ENCODE measurements around the gene DNAH10. TPM values are rescaled to one million over a fixed set of nuclear protein-coding genes. Genes with fewer than 3 reads are reported as not detected.
A peak's percentile ranks its signal among the peaks of the same experiment; 100 is the strongest.

Gene DNAH10
- total RNA-seq, 1 donor from 2014 or later, result 0.51 TPM

DNA sequence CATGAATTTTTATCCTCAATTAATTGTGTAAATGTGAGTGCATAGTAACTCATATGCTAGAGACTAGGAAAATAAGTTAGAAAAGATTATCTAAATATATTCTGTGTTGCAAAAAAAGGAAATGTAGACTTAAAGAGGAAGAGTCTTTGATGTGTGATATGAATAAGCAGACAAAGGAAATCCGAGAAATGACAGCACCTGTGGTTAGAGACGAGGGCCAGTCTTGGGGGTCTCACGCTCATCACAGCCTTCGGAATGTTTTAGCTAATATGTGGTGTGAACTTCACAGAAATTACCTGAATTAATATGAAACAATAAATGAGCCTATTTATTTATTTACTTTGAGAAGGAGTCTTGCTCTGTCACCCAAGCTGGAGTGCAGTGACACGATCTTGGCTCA lies 38.3 kb upstream of the DNAH10 start:
- TF ChIP-seq, protein P1, sequence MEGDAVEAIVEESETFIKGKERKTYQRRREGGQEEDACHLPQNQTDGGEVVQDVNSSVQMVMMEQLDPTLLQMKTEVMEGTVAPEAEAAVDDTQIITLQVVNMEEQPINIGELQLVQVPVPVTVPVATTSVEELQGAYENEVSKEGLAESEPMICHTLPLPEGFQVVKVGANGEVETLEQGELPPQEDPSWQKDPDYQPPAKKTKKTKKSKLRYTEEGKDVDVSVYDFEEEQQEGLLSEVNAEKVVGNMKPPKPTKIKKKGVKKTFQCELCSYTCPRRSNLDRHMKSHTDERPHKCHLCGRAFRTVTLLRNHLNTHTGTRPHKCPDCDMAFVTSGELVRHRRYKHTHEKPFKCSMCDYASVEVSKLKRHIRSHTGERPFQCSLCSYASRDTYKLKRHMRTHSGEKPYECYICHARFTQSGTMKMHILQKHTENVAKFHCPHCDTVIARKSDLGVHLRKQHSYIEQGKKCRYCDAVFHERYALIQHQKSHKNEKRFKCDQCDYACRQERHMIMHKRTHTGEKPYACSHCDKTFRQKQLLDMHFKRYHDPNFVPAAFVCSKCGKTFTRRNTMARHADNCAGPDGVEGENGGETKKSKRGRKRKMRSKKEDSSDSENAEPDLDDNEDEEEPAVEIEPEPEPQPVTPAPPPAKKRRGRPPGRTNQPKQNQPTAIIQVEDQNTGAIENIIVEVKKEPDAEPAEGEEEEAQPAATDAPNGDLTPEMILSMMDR (IDR thresholded peaks at IDR 0.05), result no peak
- H3K4me1 Mint-ChIP-seq, result peaks cover 20% of the 10 kb centered on the region
- H3K36me3 Mint-ChIP-seq (ENCODE audit: low read depth), result peaks cover 70% of the 10 kb centered on the region
- ChIA-PET CTCF (interaction anchor here (0.9 kb wide), 1 partner anchor 12 kb away, joined by 3 read pairs; no protein-coding TSS in a partner anchor), POLR2A (interaction anchor here (1.1 to 4.1 kb wide), 3 partner anchors 11 to 52 kb away, joined by 3 to 41 read pairs (median 3); partner anchors contain the start of genes ATP6V0A2 and TCTN2)
- H3K27me3 Mint-ChIP-seq, result no peaks in the 10 kb centered on the region
- intact Hi-C loops (cut with micrococcal nuclease), result loop anchor here (1.0 kb wide), 1 partner anchor 11 kb away; the partner anchor contains the start of gene ATP6V0A2
- ATAC-seq (ENCODE audit: low read depth) (peak; percentile 76), DNase-seq (no peak)
- H3K9me3 Mint-ChIP-seq, result no peaks in the 10 kb centered on the region
- H3K4me3 Mint-ChIP-seq, result peak overlapping the region; percentile 24
- peak overlapping the region; percentile 74 for H3K27ac Mint-ChIP-seq

DNA sequence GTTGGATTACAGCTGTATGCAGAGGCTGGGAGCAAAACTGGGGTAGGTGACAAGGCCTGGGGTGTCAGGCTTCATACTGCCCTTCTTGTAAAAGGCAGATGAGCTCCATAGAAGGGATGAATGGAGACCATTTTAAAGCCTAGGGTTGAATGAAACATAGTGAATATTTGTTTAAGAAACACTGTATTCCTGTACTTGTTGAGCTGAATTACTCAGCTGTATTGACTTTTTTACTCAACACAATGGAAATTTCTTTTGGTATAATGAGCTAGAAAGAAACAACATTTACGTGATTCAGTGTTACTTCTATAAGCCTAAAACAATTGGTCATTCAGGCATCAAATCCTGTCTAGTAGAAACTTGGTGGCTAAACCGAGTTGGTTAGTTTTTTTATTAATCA lies 35.9 kb upstream of the DNAH10 start:
- POLR2A ChIA-PET, result interaction anchor here (1.5 to 4.1 kb wide), 2 partner anchors 13 to 35 kb away, joined by 3 to 41 read pairs; partner anchors contain the start of gene ATP6V0A2
- CTCF ChIA-PET, result no interaction called here
- no peak for ATAC-seq (ENCODE audit: low read depth)

DNA sequence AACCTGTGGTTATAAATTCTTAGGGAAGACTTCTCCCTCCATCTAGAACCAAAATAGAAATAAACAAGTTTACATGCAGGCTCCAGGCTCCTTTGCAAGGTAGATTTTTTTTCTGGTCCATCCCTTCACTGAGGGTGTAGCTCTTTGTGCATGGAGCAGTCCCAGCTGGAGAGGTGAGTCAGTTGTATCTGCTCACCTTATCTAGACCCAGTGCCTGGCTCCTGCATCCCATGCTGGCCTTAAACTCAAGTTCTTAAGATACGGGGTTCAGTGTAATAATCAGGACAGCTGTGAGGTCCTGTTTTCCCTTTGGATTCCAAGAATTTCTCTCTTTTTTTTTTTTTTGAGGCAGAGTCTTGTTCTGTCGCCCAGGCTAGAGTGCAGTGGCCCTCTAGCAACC lies 35.1 kb upstream of the DNAH10 start:
- Mint-ChIP-seq H3K9me3 (no peaks in the 10 kb centered on the region), H3K4me3 (no peak overlapping the region), H3K27ac (no peak overlapping the region), H3K36me3 (ENCODE audit: low read depth) (peaks cover 74% of the 10 kb centered on the region), H3K27me3 (no peaks in the 10 kb centered on the region), H3K4me1 (peaks cover 18% of the 10 kb centered on the region)
- TF ChIP-seq, protein P1 (IDR thresholded peaks at IDR 0.05), result no peak
- ATAC-seq (ENCODE audit: low read depth), result no peak
- intact Hi-C loops (cut with micrococcal nuclease), result no loop called here
- POLR2A ChIA-PET, result no interaction called here
- DNase-seq, result no peak
- CTCF ChIA-PET, result no interaction called here

More for the DNA sequence above, 35.9 kb upstream of the DNAH10 start:
- Mint-ChIP-seq H3K9me3 (no peaks in the 10 kb centered on the region), H3K4me1 (peaks cover 18% of the 10 kb centered on the region), H3K27me3 (no peaks in the 10 kb centered on the region), H3K27ac (no peak overlapping the region), H3K4me3 (no peak overlapping the region), H3K36me3 (ENCODE audit: low read depth) (peaks cover 73% of the 10 kb centered on the region)
- no peak for DNase-seq
- TF ChIP-seq, protein P1 (IDR thresholded peaks at IDR 0.05), result no peak
- intact Hi-C loops (cut with micrococcal nuclease), result no loop called here

DNA sequence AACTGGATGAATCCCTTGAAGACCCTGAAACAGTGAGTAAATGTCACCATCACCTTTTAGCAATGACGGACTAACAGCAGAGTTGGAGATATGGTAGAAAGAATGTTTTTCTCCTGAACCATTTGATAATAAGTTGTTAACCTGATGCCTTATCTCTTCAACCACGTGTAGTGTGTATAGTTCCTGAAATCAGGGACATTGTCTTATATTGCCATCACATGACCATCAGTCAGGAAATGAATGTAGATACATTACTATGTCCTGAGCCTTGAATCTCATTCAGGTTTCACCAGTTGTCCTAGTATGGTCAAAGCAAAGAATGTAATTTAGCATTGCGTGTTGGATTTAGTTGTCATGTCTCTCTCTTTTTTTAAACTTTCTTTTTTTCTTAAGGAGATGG lies 34.2 kb upstream of the DNAH10 start:
- no peak for DNase-seq
- no peak for ATAC-seq (ENCODE audit: low read depth)
- TF ChIP-seq, protein P1 (IDR thresholded peaks at IDR 0.05), result no peak
- no peaks in the 10 kb centered on the region for H3K27me3 Mint-ChIP-seq
- H3K4me3 Mint-ChIP-seq, result no peak overlapping the region
- intact Hi-C loops (cut with micrococcal nuclease), result no loop called here
- no peaks in the 10 kb centered on the region for H3K9me3 Mint-ChIP-seq
- peaks cover 77% of the 10 kb centered on the region for H3K36me3 Mint-ChIP-seq (ENCODE audit: low read depth)
- no peak overlapping the region for H3K27ac Mint-ChIP-seq
- CTCF ChIA-PET, result no interaction called here
- POLR2A ChIA-PET, result no interaction called here
- H3K4me1 Mint-ChIP-seq, result peaks cover 15% of the 10 kb centered on the region

DNA sequence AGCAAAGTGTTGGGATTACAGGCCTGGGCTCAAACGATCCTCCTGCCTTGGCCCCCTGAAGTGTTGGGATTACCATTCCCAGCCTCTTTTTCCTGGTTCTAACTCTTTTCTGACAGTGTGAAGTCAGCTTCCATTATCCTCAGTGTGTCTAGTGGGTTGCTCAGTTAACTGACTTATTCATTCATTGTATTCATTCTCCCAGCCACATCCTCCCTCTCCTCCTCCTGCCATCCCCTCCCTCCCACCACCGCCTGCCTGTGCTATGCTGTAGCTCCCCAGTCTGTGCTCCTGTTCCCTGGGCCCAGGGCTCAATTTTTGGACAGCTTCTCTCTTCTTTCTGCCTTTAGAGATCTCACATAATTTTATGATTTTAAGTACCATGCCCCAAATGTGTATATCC lies 30.5 kb upstream of the DNAH10 start:
- intact Hi-C loops (cut with micrococcal nuclease), result no loop called here
- no peak for ATAC-seq (ENCODE audit: low read depth)
- Mint-ChIP-seq H3K27ac (no peak overlapping the region), H3K4me1 (peaks cover 3% of the 10 kb centered on the region), H3K36me3 (ENCODE audit: low read depth) (peaks cover 92% of the 10 kb centered on the region), H3K9me3 (no peaks in the 10 kb centered on the region), H3K4me3 (no peak overlapping the region), H3K27me3 (no peaks in the 10 kb centered on the region)
- TF ChIP-seq, protein P1 (IDR thresholded peaks at IDR 0.05), result no peak
- ChIA-PET POLR2A (no interaction called here), CTCF (no interaction called here)
- DNase-seq, result no peak
